ENCODE results near the gene CORIN. TPM values are rescaled to one million over a fixed set of nuclear protein-coding genes. Genes with fewer than 3 reads are reported as not detected.

CORIN gene
- total RNA-seq, 4 donors from 2014 or later = 0.11 to 0.96 (median 0.21) TPM

GRCh38 chr4:47873877-47874541 is 36.1 kb upstream of the CORIN start:
- TF ChIP-seq CTCF (IDR thresholded peaks at IDR 0.05) = no peak
- no peak for TF ChIP-seq POLR2A (IDR thresholded peaks at IDR 0.05)
- Histone ChIP-seq H3K36me3 (peaks cover 41 to 51% of the 10 kb centered on the region in 2 donors), H3K27ac (no peak overlapping the region), H3K4me3 (replicated peaks in 1 of 3) (no peak overlapping the region), H3K27me3 (no peaks in the 10 kb centered on the region), H3K9me3 (no peaks in the 10 kb centered on the region), H3K4me1 (no peaks in the 10 kb centered on the region)
- WGBS, 2 donors = 92 to 96% methylated on average over 3 of the region's 3 CpGs
- intact Hi-C loops (cut with DNase I) = no loop called here
- DNase-seq = no peak

GRCh38 chr4:47863486-47863885 is 25.6 kb upstream of the CORIN start:
- Histone ChIP-seq H3K9me3 (no peaks in the 10 kb centered on the region), H3K4me1 (no peaks in the 10 kb centered on the region), H3K4me3 (replicated peaks in 1 of 3) (no peak overlapping the region), H3K27ac (no peak overlapping the region), H3K27me3 (no peaks in the 10 kb centered on the region), H3K36me3 (no peaks in the 10 kb centered on the region)
- DNase-seq = no peak
- TF ChIP-seq CTCF (IDR thresholded peaks at IDR 0.05) = no peak
- TF ChIP-seq POLR2A (IDR thresholded peaks at IDR 0.05) = no peak
- intact Hi-C loops (cut with DNase I) = no loop called here
- 75 to 96% methylated on average over 4 of the region's 4 CpGs for WGBS, 2 donors

GRCh38 chr4:47862297-47862696 is 24.4 kb upstream of the CORIN start:
- Histone ChIP-seq H3K9me3 (no peaks in the 10 kb centered on the region), H3K27me3 (no peaks in the 10 kb centered on the region), H3K4me3 (replicated peaks in 1 of 3) (no peak overlapping the region), H3K4me1 (no peaks in the 10 kb centered on the region), H3K27ac (no peak overlapping the region), H3K36me3 (no peaks in the 10 kb centered on the region)
- 96% methylated on average over 3 of the region's 3 CpGs for WGBS, 2 donors
- TF ChIP-seq CTCF (IDR thresholded peaks at IDR 0.05) (no peak), POLR2A (IDR thresholded peaks at IDR 0.05) (no peak)
- intact Hi-C loops (cut with DNase I) = no loop called here
- no peak for DNase-seq

GRCh38 chr4:47860305-47860704 is 22.4 kb upstream of the CORIN start:
- no peak for TF ChIP-seq CTCF (IDR thresholded peaks at IDR 0.05)
- no peaks in the 10 kb centered on the region for H3K36me3 ChIP-seq
- DNase-seq = no peak
- H3K9me3 ChIP-seq = no peaks in the 10 kb centered on the region
- no peaks in the 10 kb centered on the region for H3K27me3 ChIP-seq
- no peak overlapping the region for H3K4me3 ChIP-seq (replicated peaks in 1 of 3)
- intact Hi-C loops (cut with DNase I) = no loop called here
- no peaks in the 10 kb centered on the region for H3K4me1 ChIP-seq
- WGBS, 2 donors = 97% methylated on average over 1 of the region's 1 CpG
- no peak overlapping the region for H3K27ac ChIP-seq

- 85 to 90% methylated on average over 2 of the region's 2 CpGs for WGBS, 2 donors
- intact Hi-C loops (cut with DNase I) = no loop called here
- Histone ChIP-seq H3K4me1 (no peaks in the 10 kb centered on the region), H3K27ac (no peak overlapping the region), H3K27me3 (no peaks in the 10 kb centered on the region), H3K9me3 (no peaks in the 10 kb centered on the region), H3K4me3 (replicated peaks in 1 of 3) (no peak overlapping the region), H3K36me3 (no peaks in the 10 kb centered on the region)
- TF ChIP-seq POLR2A (IDR thresholded peaks at IDR 0.05) (no peak), CTCF (IDR thresholded peaks at IDR 0.05) (no peak)
- no peak for DNase-seq
Observed at GRCh38 chr4:47858006-47858405, 20.1 kb upstream of the CORIN start.
